Fibroblast of lung (primary cell): ENCODE data around the gene SHISA8.

ENCODE experiments used
- EZH2 ChIP-seq: IDR thresholded peaks from 2 replicates; pipeline ENCODE4 v1.5.1; 2012; ENCODE audit warnings: low read length, control low read depth, mild to moderate bottlenecking; ENCODE audit errors: missing control alignments
- TF ChIP-seq, protein P1 (sequence below), 2 donors: IDR thresholded peaks in 1 of 2; conservative IDR thresholded peaks in 1 of 2; 1 replicate in 1 of 2; 2 replicates in 1 of 2; pipeline ENCODE4 v1.5.1; 2011 to 2012; ENCODE audit warnings: low read length in 2 of 2, control low read depth in 1 of 2, inconsistent platforms in 1 of 2, low read depth in 1 of 2, mild to moderate bottlenecking in 1 of 2

DNA sequence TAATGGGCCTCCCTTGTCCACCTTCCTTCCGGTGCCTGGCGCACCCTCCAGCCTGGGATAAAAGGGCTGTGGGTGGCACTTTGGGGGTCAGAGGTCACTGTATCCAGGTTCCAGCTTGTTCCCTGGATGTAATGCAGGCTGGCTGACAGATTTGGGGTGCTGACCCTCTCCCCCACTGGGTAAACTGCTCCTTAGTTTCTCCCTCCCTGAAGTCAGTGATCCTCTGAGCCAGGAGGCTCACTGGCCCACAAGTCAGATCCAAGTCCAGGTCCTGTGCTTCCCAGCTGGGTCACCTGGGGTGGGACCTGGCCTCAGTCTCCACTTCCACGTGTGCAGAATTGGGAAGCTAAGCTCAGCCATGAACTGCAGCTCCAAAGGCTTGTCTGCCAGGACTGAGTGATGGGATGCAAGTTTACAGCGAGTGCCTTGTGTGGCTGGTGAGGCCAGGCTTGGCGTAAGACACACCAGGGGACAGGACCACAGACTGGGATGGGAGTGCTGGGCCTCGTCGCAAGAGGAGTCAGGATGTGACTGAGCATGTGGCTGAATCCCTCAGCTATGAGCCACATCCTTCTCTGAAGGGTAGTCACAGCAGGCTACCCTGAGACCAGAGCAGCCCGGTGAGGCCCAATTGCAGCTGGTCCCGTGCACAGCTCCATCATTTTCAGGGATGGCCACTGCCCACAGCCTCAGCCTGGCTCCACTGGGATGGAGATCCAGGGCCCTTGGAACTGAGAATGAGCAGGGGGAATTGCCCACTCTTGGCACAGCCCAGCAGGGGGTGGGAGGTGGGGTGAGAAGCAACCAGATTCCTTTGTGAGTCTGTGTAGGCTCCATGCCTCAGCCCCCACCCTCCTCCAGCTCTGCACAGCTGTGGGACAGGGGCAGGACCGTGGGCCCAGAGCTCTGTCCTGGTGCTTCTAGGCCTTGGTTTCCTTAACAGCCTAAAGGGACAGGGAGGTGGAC, 7.2 kb downstream of the SHISA8 start:
- TF ChIP-seq, protein P1, sequence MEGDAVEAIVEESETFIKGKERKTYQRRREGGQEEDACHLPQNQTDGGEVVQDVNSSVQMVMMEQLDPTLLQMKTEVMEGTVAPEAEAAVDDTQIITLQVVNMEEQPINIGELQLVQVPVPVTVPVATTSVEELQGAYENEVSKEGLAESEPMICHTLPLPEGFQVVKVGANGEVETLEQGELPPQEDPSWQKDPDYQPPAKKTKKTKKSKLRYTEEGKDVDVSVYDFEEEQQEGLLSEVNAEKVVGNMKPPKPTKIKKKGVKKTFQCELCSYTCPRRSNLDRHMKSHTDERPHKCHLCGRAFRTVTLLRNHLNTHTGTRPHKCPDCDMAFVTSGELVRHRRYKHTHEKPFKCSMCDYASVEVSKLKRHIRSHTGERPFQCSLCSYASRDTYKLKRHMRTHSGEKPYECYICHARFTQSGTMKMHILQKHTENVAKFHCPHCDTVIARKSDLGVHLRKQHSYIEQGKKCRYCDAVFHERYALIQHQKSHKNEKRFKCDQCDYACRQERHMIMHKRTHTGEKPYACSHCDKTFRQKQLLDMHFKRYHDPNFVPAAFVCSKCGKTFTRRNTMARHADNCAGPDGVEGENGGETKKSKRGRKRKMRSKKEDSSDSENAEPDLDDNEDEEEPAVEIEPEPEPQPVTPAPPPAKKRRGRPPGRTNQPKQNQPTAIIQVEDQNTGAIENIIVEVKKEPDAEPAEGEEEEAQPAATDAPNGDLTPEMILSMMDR (conservative IDR thresholded peaks at IDR 0.05 in 1 of 2, IDR thresholded peaks at IDR 0.05 in 1 of 2; ENCODE audit: low read depth in 1 of 2, low read length in 2 of 2): no peak
- TF ChIP-seq EZH2: no peak
